22Rv1 (cell line): ENCODE results near the gene BTBD9.

Experiments
- H3K27ac ChIP-seq: fragments of 450-650 bp; 2 replicates; pipeline ENCODE4 v1.5.1; 2017
- ZFX ChIP-seq: fragments of 450-650 bp; IDR thresholded peaks from 2 replicates; pipeline ENCODE4 v1.6.1; 2017; ENCODE audit warnings: antibody characterized with exemption, borderline replicate concordance
- TF ChIP-seq, protein P1 (sequence below): fragments of 450-650 bp; IDR thresholded peaks from 2 replicates; pipeline ENCODE4 v1.5.1; 2017; ENCODE audit warnings: mild to moderate bottlenecking

BTBD9 gene

DNA sequence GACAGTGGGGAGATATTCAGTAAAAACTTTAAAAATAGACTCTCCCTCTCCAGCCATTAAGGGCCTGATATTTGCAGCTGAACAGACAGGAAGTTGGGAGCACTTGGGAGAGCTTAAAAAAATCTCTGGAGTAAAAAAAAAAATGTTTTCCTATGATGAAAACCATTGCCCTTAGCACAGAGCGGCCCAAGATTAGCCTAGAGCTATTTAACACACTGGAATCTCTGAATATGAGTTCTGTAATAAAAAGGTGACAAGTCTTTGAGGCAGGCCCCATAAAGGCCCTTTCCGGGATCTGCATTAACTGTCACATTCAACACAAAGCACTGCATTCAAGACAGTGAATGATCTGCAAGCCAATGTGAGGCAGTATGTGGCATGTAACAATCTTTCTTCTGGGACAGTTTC is 426.5 kb downstream of the BTBD9 start:
- no peak overlapping the region for H3K27ac ChIP-seq

DNA sequence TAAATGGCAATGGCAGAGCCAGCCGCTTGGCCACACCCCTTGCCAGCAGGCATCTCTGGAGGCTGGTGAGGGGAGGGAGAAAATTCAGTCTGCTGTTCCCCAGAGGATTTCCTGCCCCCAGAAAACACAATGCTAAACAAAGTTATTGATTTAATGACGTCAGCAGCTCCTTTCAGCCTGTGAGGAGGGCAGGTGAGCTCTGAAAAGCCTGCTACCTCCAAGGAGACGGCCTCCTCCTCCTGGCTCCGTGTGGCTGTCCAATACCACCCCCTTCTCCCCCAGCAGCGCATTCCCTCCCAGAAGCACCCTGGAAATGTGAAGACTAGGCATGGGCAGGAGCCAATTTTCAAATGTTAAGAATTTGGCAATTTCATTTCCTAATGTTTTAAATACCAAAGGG is 427.1 kb downstream of the BTBD9 start:
- TF ChIP-seq, protein P1, sequence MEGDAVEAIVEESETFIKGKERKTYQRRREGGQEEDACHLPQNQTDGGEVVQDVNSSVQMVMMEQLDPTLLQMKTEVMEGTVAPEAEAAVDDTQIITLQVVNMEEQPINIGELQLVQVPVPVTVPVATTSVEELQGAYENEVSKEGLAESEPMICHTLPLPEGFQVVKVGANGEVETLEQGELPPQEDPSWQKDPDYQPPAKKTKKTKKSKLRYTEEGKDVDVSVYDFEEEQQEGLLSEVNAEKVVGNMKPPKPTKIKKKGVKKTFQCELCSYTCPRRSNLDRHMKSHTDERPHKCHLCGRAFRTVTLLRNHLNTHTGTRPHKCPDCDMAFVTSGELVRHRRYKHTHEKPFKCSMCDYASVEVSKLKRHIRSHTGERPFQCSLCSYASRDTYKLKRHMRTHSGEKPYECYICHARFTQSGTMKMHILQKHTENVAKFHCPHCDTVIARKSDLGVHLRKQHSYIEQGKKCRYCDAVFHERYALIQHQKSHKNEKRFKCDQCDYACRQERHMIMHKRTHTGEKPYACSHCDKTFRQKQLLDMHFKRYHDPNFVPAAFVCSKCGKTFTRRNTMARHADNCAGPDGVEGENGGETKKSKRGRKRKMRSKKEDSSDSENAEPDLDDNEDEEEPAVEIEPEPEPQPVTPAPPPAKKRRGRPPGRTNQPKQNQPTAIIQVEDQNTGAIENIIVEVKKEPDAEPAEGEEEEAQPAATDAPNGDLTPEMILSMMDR, result no peak
- TF ChIP-seq ZFX, result no peak

More for the DNA sequence above, 426.5 kb downstream of the BTBD9 start:
- TF ChIP-seq, protein P1, result no peak
- no peak for TF ChIP-seq ZFX

DNA sequence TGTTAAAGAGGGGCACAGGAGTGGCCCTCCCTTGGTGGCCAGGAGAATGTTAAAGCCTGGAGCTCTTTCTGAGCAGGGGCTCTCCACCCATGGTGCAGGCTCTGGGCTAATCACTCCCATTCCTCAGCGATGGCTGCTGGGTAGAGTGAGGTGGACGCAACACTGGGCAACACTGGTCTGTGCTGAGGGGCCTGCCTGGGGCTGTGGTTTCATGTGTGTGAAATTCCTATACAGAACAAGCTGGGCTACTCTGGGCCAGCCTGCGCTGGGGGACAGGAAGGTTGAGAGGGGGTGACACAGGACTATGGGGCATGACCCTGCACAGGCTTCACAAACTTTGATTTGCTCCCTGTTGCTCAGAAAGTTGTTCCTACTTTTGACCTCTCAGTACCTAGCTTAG is 427.6 kb downstream of the BTBD9 start:
- TF ChIP-seq, protein P1, result no peak
- no peak for TF ChIP-seq ZFX
- no peak overlapping the region for H3K27ac ChIP-seq

More for the DNA sequence above, 427.1 kb downstream of the BTBD9 start:
- H3K27ac ChIP-seq, result no peak overlapping the region

DNA sequence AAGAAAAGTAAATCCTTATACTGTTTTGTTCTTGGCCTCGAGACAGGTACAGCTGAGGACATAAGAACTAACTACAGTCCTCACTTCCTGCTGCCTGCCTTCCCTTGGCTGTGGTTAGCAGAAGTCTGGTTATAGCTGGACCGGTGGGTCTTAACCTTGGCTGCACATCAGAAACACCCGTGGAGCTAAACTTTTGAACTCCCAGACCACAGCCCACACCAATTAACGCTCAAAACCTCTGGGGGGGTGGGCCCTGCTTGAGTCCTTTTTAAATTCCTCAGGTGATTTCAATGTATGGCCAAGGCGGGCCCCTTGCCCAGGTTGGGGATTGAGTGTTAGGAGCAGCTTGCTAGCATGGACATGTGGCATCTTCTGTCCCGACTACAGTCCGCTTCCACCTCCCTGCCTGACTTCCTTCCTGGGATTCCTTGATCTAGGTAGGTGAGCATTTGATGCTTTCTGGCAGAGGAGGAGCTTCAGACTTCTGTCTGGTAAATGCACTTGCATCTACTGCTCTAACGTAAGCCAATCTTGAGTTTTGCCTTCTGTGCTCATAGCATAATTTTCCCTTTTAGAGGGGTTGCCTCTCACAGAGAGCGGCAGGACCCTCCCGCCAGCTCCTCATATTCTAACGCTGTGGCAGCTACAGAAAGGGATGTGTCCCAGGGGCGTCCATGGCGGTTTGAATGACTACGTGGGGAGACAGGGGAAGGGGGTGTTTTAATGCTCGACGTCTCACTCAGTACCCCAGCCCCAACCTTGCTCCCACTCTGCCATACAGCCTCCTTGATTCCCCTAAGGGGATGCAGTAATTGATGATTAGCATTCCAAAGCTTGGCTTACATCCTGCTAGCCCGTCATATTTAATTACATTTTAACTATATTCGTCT is 430.1 kb downstream of the BTBD9 start:
- no peak overlapping the region for H3K27ac ChIP-seq
- TF ChIP-seq, protein P1, result no peak
- no peak for TF ChIP-seq ZFX

DNA sequence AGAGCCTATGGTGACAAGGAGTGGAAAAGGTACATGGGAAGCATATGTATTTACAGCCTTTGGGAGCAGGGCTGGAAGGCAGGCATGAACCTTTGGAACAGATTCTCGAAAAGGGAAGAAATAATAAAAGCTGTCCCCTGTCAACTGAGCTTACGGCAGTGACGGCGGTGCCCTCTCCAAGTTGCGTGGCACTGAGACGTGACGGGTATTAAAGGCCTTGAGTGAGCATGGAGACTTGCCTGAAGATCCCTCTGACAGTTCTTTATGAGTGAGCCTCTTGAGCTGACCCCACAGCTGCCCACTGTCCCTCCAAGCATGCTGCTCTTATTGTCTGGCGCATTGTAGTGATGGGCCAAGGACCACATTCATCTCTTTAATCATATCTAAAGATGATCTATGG is 431.7 kb downstream of the BTBD9 start:
- no peak overlapping the region for H3K27ac ChIP-seq
- TF ChIP-seq ZFX, result no peak
- TF ChIP-seq, protein P1, result no peak

DNA sequence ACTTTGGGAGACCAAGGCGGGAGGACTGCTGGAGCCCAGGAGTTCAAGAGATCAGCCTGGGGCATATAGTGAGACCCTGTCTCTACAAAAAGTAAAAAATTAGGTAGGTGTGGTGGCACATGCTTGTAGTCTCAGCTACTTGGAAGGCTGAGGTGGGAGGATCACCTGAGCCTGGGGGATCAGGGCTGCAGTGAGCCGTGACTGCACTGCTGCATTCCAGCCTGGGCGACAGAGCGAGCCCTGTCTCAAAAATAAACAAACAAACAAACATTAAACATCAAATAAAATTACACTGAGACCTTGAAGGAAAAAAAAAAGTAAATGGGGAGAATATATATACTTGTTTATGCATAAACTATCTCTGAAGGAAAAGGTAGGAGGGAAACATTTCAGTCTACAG is 432.4 kb downstream of the BTBD9 start:
- TF ChIP-seq ZFX, result no peak
- TF ChIP-seq, protein P1, result no peak
- H3K27ac ChIP-seq, result no peak overlapping the region

DNA sequence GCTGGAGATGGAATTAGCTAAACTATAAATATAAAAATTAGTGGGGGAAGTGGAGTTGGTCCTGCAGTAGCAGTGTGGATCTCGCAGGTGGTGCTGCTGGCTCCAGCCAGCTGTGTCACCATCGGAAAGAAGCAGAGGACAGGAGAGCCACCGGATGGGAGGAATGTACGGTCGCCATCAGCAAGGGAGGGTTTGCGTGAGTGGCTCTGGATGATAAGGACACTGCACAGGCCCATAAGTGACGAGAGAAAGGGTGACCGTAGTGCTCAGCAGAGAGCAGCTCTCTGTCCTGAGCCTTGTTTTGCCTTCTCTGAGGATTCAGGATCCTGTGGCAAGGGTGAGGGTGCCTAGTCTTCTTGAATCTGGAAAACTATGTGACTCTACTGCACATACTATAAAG is 441.5 kb downstream of the BTBD9 start:
- no peak overlapping the region for H3K27ac ChIP-seq
- TF ChIP-seq, protein P1, result no peak
- TF ChIP-seq ZFX, result no peak
